Hematopoietic multipotent progenitor cell treated with erythropoietin and hydrocortisone succinate and interleukin-3 and kit ligand, for 17 days (in vitro differentiated cells): ENCODE measurements around the gene KNOP1.

Experiments
- DNase-seq: peaks from one replicate; pipeline ENCODE4 v3.0.0-alpha.2; 2015; ENCODE audit warnings: low spot score

The KNOP1 gene

DNA sequence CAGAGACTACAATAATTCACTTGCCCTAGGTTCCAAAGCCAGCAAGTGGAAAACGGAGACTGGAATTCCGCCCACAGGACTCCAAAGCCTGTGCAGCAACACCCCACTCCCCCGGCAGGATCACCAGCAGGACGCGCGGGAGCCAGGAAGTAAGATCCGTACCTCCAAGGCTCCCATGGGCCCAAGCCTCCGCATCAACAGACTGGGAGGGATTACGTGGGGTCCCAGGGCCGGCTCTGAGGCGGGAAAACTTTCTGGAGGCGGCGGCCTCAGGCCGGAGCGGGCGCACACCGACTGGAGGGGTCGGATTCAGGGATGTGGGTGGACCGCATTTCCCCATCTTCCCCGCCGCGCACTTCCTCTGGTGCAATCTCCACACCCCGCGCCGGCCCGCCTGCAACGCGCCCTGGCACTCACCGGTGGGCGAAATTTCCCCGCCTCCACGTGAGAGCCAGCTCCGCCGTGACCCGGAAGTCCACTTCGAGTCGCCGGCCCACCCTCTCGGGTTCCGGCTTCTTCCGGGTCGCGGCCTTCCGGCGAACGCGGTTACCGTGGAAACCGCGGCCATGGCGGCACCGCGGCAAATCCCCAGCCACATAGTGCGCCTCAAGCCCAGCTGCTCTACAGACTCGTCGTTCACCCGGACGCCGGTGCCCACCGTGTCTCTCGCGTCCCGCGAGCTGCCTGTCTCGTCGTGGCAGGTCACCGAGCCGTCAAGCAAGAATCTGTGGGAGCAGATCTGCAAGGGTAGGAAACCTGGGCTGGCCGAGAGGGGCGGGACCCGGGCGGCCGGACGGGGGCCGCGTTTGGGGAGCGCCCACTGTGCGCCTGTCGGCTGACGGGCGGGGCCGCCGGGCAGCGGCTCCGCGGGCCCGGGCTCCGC lies at the start of gene KNOP1, which contains the start of gene IQCK:
Gene KNOP1 (minus strand): TSS at position 487 of the 883 bp plus-strand sequence. CDS start 3,192 bp downstream, outside the sequence.
Gene IQCK (plus strand): TSS at position 531 of the 883 bp plus-strand sequence. CDS start 36 bp downstream, at position 567.
- peak; percentile 67 for DNase-seq

DNA sequence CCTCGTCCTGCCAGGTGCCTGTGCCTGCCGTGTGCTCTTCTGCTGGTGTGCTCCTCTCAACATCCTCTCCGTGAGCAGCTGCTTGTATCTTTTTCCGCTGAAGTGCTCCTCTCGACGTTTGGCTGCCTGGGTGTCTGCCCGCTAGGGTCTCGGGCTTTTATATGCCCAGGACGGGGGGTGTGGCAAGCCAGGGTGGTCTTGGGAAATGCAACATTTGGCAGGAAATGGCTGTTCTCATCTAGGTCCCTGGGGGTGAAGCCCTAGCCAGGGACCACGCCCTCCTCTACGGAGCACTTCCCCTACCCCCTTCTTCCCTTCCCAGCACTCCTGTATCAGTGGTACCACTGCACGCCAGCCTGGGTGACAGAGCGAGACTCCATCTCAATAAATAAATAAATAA lies 49.5 kb upstream of the KNOP1 start:
- no peak for DNase-seq

DNA sequence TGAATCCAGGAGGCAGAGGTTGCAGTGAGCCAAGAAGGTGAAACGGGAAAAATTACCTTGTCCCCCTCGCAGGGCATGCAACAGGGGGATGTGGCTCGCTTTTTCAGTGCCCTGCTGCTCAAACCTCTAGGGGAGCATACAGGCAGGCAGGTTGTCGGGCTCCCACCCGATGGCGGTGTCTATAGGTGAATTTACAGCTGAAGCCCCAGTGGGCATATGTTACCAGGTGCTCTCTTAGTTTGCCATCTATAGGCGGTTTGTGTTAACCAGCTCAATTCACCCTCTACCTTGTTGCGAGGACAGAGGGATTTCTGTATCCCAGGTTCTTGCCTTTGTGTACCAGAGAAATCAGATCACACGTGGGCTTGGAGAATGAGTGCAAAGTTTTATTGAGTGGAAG lies 49.0 kb upstream of the KNOP1 start:
- DNase-seq, result no peak

- no peak for DNase-seq
Measured at GRCh38 chr16:19766554-19766884, 48.5 kb upstream of the KNOP1 start.

DNA sequence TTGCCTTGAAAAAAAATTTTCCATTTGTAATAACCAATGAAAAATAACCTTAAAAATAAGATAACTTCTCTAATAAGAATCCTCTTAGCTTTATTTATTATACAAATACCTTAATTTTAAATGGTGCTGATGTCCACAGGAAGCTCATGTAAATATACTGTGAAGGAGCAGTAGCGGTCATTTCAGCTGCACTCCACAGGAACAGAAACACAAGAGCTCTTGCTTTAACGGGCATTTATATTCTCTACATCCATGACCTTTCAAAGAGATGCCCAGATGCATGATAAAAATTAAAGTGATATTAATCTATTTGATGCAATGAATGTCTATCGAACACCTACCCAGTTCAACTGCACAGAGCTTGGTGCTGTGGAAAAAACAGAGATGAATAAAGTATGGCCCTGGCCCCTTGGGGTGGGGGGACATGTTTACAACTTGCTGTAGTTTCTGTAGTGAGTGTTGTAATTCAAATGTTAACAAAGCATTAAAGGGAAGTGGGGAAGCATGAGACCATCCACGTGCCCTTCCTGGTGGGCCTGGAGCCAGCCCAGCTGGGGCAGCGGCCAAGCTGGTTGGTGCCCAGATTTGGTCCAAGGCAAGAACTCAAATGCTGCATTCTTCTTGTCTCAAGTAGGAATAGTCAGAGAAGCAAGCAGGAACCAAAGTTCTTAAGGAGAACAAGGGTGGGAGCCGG lies 48.0 kb upstream of the KNOP1 start:
- DNase-seq, result no peak

DNA sequence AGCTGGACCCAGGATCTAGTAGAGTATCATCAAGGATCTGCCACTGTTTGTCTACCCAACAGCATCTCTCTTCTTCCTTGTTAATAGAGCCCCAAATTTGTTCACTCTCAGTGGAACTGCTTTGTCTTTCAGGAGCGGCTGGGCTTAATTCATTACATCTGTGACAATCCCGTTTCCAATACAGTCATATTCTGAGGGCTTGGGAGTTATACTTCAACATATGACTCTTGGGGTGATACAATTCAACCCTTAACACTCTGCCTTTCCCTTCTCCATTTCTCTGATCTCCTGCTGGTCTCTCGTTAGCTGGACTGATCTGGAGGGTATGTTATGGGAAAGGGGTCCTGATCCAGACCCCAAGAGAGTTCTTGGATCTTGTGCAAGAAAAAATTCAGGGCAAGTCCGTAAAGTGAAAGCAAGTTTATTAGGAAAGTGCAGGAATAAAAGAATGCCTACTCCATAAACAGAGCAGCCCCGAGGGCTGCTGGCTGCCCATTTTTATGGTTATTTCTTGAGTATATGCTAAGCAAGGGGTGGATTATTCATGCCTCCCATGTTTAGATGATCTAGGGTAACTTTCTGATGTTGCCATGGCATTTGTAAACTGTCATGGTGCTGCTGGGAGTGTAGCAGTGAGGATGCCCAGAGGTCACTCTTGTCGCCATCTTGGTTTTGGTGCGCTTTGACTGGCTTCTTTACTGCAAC lies 42.5 kb upstream of the KNOP1 start:
- no peak for DNase-seq

GRCh38 chr16:19757762-19758595 lies 40.0 kb upstream of the KNOP1 start:
- DNase-seq, result no peak

- DNase-seq, result no peak
Measured at GRCh38 chr16:19757026-19757425, 39.0 kb upstream of the KNOP1 start.

DNA sequence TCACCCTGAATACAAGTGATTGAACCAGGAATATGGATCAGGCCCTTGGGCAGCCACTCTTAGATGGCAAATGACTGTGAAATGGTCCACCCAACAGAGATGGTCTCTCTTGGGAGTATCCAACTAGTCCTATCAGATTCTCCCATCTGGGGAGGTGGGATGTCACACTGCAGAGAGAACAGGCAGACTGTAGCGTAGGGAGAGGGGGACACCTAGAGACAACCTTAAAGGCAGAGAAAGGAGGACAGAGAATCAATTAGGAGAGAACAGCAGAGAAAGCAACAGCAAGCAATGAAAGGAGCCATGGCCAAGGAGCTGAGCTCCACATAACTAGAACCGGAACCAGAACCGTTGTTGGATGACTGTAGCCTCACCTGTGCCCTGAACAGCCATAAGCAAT lies 37.2 kb upstream of the KNOP1 start:
- DNase-seq, result no peak

DNA sequence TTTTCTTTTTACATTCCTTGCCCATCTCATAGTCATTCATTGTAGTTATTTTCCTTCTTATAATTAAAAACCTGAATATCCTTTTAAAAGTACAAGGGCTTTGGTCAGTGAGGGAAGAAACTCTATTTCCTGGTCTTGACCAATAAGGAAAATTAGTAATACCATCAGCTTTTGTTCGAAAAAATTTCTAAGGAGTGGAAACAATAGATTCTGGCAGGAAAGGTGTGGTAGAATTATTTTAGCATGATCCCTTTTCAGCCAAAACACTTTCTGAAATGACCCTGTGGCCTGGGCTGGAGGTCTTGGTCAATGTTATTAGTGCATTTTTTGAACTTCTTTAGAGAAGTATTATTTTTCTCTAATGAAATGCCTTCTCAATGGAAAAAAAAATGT lies 36.6 kb upstream of the KNOP1 start:
- DNase-seq, result no peak

- no peak for DNase-seq
Measured at GRCh38 chr16:19753815-19754643, 36.0 kb upstream of the KNOP1 start.

GRCh38 chr16:19751478-19752385 lies 33.7 kb upstream of the KNOP1 start:
- DNase-seq, result no peak

- no peak for DNase-seq
Measured at GRCh38 chr16:19749571-19750080, 31.6 kb upstream of the KNOP1 start.

GRCh38 chr16:19748389-19749168 lies 30.6 kb upstream of the KNOP1 start:
- no peak for DNase-seq

- DNase-seq, result no peak
Measured at GRCh38 chr16:19746561-19746960, 28.5 kb upstream of the KNOP1 start.

- no peak for DNase-seq
Measured at GRCh38 chr16:19745286-19746010, 27.4 kb upstream of the KNOP1 start.

DNA sequence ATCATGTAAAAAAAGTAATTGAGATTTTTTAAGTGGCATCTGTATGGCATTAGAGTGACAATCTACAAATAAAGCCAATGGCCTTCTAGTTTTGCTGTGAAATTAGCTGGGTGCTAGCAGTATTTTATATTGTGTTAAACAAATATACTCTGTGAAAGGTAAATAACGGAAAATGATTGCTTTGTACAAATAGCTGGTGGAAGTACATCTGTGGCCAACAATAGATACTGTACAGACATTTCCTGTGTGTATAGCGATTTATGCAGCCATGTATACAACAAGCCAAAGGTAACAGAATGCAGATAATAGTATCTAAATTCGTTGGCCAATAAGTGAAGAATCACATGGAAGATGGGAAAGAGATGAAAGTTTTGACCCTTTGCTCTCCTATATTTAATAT lies 26.6 kb upstream of the KNOP1 start:
- DNase-seq, result no peak

DNA sequence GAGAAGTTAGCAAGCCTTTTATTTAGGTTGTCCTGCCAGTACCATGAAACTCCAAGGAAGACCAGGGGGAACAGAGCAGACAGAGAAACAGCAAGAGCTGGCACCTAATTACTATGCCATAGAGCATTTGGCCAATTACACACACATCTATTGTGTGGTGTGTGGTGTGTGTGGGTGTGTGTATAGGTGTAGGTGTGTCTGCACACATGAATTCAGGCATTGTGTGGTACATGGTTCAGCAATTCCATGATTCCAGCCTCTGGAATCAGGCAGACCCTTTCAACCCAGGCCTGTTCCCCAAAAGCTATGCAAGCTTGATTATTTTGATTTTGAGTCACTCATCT lies 25.8 kb upstream of the KNOP1 start:
- no peak for DNase-seq
